ENCODE data around the gene HYI.
"Not testable (repeated sequence)": the region's sequence is repeated elsewhere in the genome, so short reads cannot be mapped to it uniquely, and the experiment has no call there.

The HYI gene

DNA sequence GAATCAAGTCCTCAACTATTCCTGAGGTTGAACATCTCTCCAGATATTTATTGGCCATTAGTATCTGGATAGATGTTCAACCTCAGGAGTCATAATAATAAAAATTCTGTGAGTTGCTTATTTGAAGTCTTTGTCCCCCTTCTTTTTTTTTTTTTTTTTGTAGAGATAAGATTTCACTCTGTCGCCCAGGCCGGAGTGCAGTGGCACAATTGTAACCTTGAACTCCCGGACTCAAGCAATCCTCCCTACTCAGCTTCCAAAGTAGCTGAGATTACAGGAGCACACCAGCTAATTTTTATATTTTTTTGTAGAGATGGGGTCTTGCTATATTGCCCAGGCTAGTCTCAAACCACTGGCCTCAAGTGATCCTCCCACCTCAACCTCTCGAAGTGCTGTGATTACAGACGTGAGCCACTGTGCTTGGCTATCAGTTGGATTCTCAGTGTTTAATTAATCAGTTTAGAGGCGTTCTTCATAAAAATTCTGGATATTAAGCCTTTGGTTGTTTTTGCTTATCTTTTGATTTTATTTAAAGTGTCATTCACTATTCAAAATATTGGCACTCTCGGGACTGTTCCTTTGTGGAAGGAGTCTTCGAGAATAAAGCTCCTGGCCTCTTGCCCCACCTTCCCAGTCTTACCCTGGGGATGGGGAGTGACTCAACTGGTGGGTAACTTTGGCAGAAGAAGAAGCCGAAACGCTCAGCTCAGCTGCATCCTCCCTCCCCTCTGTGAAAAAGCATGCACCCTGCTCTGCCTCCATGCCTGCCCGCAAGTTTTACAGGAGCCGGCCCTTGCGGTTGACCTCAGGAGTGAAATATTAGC is 11.2 kb upstream of the HYI start:
- no peak for DNase-seq

DNA sequence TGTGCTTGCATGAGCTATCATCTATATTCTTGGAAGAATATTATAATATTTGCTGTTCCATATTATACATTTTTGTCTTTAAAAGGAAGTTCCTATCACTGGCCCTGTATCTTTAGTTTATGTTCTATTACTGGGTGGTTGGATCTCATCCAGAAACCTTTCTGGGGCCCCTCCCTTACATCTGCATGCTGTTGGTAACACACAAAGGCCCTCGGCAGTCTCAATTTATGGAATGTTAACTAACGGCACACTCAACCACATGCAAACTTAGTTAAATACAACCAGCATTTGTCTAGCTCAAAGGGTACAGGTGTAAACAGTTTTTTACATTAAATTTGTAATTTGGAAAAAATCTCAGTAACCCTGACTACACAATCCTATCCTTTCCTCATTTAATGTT is 9.7 kb upstream of the HYI start:
- DNase-seq, result no peak

DNA sequence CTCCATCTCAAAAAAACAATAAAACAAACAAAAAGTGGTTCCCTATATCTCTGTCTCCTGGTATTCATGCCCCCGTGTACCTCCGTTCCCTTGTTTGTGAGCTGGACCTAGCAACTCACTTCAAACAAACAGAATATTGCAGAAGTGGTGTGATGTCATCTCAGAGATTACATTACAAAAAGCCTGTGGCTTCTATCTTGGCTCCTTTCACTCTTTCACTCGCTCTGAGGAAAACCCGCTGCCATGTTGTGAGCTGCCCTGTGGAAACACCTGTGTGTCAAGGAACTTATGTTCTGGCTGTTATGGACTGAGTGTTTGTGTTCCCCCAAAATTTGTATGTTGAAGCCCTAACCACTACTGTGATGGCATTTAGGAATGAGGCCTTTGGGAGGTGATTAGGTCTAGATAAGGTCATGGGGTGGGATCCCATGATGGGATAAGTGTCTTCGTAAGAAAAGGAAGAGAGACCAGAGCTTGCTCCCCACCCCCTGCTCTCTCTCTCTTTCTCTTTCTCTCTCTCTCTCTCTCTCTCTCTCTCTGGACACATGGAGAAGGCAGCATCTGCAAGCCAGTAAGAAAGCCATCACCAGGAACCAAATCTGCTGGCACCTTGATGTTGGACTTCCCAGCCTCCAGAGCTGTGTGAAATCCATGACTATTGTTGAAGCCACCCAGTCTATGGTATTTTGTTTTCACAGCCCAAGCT is 7.4 kb upstream of the HYI start:
- DNase-seq, result no peak

DNA sequence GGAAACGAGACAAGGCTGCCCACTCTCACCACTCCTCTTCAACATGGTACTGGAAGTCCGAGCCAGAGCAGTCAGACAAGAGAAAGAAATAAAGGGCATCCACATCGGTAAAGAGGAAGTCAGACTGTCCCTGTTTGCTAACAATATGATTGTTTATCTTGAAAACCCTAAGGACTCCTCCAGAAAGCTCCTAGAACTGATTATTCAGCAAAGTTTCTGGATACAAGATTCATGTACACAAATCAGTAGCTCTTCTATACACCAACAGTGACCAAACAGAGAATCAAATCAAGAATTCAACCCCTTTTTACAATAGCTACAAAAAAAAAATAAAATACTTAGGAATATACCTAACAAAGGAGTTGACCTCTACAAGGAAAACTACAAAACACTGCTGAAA is 4.6 kb upstream of the HYI start:
- DNase-seq, result not testable (repeated sequence)

DNA sequence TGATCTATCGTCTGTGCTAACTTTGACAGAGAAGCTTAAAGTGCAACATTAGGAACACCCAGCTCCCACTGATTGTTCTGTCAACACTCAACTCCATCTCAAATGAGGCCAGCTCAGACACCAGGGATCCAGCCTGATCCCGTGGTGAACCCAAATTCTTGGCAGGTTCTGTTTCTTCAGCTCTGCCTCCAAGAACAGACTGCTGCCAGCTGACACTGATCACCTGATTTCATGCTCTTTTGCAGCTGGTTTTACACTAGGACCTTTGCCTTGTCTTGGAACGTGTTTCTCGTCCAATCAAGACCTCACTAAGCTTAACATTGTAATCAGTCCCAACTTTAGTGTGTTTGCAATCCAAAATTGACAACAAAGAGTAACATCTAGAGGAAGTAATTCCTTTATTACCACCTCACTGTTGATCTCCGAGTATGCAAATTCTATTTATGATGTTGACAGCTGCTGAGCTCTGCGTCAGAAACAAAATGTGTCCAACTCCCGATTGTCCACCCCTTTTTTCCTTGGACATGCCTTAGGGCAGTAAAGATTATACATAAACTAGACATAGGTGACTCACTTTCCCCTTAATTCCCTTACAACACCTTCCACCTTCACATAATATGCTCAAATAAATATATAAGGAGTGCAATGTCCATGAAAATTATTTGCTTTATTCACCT is 1.6 kb upstream of the HYI start:
- no peak for DNase-seq

DNA sequence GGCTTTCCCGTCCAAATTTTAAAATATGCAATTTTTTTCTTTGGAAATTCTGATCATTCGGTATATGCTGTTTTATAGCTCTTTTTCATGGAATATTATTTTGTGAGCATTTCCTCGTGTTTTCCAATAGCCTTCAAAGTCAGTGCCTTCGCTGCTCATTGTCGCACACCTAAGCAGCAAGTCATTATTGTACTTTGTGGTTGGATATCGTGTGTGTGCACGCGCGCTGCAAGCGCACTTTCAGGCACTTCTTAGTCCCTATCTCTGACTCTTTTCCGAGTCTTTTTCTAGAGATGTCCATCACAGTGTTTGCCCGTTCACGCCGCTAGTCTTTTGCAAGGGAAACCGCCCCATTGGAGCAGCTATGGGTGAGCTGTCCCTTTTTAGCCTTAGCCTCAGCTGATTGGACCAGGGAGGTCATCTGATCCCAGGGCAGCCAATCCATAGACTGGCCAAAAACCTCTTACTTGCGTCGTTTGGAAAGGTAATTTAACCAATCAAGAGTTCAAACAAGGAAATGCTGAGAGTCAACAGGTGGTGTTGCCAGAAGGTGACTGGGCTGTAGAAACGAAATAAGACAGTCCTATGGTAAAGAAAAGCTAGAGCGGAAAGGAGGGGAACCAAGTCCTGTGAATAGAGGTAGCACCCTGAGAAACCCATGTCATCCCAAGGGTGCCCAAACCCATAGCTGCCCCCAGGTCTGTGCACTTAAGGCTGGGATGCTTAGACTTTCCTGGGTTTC is 710 bp upstream of the HYI start:
- DNase-seq, result peak; percentile 37

DNA sequence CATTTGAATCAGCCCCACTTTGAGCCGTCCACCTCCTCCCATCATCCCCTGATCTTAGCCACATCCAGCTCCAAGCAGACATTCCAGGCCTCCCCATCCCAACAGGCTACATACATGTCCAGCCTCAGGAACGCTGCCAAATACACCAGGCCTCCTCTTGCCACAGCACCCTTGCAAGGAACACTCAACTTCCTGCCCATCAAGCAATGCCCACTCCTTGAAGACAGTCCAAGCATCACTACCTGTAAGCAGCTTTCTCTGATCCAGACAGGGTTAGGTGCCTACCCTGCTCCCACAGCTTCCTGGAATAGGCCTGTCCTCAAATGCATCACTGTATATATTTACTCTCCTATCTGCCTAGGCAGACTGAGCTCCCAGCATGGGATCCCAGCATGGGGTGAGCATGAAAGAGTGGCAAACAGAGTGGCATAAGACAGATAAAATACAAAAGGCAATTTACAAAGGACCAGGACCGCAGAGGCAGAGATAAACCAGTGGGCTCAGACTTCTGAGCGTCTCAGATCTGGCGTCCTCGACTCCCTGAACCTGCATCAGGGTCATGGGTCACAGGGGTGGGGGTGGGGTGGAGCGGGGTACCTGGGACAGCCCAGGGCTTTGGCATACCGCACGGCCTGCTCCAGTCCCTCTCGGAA is 816 bp downstream of the HYI start:
- DNase-seq, result no peak

DNA sequence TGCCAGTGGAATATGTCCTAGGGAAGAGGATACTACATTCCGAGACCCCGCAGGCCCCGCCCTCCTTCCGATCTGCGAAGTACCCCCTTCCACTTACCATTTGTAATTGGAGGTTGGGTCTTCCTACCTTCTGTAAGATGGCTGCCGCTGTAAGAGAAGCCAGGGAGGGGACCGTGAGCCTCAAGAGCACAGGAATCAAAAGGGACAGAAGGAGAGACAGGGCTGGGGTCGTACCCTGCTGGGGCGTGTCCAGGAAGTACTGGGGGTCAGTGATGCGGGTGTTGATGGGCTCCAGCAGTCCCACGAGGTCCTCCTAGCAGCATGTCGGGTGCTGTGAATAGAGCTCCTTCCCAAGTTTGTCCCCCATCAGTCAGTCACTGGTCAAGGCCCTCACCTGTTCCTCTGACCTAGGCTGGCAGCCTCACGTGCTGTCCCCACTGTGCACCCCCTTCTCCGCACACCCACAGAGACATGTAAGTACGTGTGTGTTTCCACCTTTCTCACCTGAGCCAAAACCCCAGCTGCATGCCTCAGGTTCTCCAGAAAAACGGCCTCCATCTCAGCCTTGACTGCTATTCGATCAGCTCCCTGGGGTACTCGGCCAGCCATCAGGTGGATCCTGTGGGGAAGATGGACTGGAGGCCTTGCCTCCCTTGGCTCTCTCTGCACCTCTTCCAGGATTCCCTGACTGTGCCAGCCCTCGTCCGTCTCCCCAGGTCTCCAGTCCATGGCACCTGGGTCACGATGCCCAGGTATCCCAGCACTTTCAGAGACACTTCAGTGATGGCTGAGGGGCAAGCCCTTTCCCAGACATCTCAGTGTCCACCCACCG is 1.8 kb downstream of the HYI start:
- DNase-seq, result no peak

DNA sequence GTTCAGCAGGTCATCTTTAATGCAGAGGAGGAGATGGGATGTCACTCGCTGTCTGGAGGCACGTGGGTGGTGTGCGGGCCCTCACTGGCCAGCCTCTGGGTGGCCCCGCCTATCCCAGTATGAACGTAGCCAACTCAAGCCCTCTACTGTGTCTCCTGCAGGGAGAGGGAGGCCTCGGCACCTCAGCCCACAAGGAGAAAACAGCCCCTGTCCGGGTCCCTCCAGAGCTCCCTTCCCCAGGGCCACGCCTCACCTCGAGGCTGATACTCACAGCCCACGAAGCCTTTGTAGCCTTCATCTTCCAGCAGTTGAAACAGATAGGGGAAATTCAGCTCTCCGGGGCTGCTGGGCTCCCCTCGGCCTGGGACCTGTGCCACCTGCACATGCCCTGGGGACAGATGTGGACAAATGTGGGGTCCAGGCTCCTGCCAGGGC is 2.6 kb downstream of the HYI start:
- no peak for DNase-seq

DNA sequence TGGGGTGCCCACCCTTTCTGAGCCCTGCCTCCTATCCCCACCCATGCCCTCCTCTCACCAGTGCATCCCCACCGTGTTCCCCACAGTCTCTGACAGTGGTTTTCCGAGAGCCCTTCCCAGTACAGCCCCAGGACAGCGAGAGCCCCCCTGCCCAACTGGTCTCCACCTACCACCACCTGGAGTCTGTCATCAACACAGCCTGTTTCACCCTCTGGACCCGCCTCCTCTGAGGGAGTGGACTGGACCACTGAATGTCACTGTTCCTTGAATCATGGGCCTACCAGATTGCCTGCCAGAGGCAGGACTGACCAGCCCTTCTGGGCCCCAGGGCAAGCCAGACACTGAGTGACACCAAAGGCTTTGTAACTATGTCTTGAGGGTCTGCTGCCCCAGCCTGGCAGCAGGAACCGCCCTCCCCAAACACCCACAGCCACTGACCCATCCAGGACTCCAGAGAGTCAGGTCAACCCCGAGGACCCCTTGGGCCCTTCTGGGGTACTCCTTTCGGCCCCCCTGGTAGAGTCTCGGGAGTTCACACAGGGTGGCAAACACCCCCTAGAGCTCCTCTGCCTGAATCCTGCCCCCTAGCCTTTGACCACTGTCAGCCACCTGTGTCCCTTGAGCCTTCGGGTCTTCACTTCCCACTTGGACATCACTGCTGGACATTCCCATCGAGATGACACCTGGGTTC is 3.3 kb downstream of the HYI start:
- no peak for DNase-seq

DNA sequence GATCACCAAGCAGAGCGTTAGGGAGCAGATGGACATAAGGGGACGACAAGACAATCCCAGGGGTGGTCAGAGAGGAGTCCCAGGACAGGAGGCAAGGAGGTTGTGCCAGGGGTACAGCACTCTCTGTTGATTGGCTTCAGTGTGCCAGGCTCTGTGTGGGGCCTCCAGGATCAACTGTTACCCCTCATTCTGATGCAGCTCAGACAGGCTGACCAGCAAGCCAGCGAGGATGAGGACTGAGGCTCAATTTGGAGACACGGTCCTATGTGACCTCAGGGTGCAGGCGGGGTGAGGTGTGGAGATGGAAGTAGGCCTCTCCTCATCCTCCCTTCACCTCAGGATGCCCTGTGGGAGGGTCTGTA is 4.0 kb downstream of the HYI start:
- no peak for DNase-seq

DNA sequence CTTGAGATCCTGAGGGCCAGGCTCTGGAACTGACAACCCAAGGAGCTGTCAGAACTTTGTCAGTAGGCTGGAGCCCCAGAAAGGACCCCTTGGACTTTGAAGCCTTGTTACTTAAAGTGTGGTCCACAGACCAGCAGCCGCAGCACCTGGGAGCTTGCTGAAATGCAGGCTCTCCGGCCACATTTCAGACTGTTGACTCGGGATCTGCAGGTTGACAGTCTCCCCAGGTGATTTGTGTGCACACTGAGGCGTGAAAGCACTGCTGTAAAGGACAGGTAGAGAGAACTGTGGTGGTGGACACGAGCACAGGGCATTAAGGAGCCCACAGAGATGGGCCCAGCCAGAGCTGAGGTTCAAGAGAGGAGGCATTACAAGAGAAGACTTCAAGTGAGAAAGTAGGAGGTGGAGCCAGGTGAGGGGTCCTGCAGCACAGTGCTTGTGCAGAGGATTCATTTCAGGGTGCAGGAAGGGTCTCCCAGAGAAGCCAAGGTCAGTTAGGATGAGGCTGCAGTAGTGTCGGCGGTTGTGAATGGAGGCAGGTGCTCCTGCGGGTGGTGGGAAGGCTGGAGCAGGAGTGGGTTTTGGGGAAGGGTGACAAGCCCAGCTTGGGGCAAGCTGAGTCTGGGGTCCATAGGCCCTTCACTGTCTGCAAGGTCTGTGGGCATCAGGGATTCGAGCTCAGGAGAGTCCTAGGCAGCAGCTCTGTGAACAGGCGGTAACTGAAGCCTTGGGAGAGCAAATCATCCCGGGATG is 4.6 kb downstream of the HYI start:
- no peak for DNase-seq

DNA sequence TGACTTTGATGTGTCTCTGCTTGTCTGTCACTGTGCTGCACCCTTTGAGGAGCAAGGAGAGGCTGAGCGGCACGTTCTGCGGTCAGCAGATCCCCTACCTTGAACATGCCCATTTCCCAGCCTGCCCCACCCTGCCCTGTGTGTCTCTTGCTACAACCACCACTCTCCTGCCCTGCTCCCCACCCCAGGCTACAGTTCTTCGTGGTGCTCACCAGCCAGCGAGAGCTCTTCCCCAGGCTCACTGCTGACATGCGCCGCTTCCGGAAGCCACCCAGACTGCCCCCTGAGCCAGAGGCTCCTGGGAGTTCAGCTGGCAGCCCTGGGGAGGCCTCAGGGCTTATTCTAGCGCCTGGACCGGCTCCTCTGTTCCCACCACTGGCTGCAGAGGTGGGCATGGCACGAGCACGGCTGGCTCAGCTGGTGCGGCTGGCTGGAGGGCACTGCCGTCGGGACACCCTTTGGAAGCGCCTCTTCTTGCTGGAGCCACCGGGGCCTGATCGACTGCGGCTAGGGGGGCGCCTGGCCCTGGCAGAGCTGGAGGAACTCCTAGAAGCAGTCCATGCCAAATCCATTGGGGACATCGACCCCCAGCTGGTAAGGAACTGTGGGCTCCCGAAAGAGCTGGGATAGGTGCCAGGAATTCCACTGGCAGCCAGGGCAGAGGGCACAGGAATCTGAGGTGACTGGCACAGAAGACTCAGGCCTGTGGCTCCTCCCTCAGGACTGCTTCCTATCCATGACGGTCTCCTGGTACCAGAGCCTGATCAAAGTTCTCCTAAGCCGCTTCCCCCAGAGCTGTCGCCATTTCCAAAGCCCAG is 5.6 kb downstream of the HYI start:
- no peak for DNase-seq

DNA sequence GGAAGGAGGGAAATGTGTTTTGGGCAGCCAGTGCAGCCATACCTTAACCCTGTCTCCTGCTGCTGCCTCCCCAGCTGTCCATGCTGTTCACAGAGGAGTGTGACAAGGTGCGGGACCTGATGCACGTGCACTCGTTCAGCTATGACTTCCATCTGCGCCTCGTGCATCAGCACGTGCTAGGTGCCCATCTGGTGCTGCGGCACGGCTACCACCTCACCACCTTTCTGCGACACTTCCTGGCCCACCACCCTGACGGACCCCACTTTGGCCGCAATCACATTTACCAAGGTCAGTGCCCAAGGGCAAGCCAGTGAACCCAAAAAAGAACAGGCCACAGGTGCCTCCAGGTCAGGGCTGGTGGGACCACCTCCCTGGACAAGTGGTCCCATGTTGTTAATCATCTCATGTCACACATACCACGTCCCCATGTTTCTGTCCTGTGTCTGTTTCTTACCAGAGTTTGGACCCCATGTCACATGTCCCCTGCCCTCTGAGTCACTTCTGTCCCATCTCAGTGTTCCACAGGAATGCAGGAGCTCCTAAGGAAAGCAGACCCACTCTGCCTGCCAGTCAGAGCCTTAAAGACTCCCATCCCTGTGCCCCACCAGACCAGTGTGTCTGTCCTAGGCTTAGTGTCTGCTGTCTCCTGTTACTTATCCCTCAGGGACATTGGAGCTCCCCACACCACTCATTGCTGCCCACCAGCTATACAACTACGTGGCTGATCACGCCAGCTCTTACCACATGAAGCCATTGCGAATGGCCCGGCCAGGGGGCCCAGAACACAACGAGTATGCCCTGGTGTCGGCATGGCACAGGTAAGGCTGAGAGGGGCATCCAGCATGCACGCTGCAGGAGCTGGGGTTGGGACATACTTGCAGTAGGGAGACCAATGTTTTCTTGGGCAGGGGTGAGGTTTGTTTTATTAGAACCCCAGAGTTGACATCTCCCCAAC is 6.6 kb downstream of the HYI start:
- no peak for DNase-seq

DNA sequence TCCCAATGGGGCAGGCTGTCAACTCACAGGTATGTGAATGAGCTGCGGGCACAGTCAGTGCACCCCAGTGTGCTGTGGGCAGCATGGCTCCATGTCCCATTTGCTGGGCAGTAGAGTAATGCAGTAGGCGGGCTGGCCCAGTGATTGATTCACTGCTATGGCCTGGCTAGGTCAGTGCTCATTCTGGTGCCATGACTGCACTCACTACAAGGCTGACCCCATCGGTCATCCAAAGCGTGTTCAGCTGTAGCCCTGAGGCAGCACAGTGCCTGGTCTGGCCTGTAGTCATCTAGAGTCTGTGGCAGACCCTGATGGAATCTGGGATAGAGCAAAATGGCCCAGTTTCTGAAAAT is 7.4 kb downstream of the HYI start:
- DNase-seq, result no peak

DNA sequence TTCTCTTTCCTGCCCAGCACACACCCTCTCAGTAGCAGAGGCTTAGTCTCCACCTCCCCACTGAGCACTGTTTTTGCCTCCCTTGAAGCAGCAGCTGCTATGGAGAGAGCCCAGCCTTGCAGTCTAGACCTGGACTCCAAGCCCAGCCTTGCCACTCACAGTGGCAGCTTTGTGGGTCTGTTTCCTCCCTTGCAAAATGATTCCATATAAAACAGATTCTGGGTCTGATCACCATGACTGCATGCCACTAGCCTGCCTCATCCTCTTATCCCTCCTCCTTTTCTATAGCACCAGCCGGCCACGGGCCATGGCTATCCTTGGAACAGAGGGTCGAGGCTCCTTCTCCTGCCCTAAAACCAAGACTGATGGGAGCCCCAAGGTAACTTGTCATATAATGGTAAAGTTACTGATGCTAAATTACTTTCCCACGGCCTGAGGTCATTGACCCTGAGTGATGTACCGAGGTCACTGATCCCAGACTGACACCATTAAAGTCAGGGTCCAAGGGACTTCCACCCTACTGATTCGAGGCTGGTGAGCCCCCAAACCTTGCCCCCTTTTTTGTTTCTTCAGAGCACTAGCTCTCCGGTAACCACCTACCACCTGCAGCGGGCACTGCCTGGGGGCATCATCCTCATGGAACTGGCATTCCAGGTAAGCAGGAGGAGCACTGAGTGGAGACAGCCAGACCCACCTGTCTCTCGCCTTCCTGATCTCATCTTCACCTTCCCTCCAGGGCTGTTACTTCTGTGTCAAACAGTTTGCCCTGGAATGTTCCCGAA is 7.9 kb downstream of the HYI start:
- no peak for DNase-seq

DNA sequence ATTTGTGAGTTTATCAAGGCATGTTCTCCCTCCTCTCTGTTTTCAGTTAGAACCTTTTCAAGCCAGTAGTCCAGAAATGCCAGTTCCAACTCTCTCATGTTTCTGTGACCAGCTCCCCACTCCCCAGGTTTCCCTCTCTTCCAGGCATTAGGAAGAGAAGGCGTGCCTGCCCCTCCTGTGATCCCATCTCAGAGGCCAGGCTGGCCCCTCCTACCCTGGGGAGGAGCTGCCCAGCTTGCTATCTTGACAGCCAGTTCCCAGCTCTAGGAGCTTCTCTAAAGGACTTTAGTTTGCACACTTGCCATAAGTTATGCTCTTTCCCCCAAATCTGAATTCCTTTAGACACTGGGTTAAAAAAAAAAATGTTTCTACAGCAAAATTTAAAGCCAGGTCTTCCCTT is 8.9 kb downstream of the HYI start:
- no peak for DNase-seq
